Sigmoid colon (tissue), 7 donors: Measurements from ENCODE around the gene SULT4A1. TPM values are rescaled to one million over a fixed set of nuclear protein-coding genes. Genes with fewer than 3 reads are reported as not detected.

Experiments used
- DNase-seq: peaks from one replicate; pipeline ENCODE4 v3.0.0-alpha.2; 2019
- H3K27ac ChIP-seq, 4 donors: fragments of 200-600 bp; sonication (generic); one replicate each; pipeline ENCODE4 v1.5.1; 2016 to 2019; ENCODE audit warnings: mild to moderate bottlenecking in 1 of 4
- H3K27me3 ChIP-seq, 3 donors: fragments of 200-600 bp; sonication (generic); one replicate each; pipeline ENCODE4 v1.5.1; 2019; ENCODE audit warnings: mild to moderate bottlenecking in 1 of 3
- H3K36me3 ChIP-seq, 4 donors: fragments of 200-600 bp; sonication (generic); one replicate each; pipeline ENCODE4 v1.5.1; 2016 to 2019
- H3K4me1 ChIP-seq, 4 donors: fragments of 200-600 bp; sonication (generic); one replicate each; pipeline ENCODE4 v1.5.1; 2017 to 2019
- H3K4me3 ChIP-seq, 4 donors: fragments of 200-600 bp; sonication (generic); one replicate each; pipeline ENCODE4 v1.5.1; 2017 to 2019; ENCODE audit warnings: mild to moderate bottlenecking in 2 of 4, moderate library complexity in 1 of 4
- H3K9me3 ChIP-seq, 4 donors: fragments of 200-600 bp in 3 of 4; sonication (generic) in 3 of 4; one replicate each; pipeline versions ENCODE4 v1.5.1 to v1.6.1; 2013 to 2019
- CTCF ChIP-seq, 4 experiments: fragments of 450-650 bp in 3 of 4; fragments of 200-600 bp in 1 of 4; IDR thresholded peaks; one replicate each; pipeline ENCODE4 v1.5.1; 2016 to 2019; ENCODE audit warnings: antibody characterized with exemption in 4 of 4, mild to moderate bottlenecking in 3 of 4, moderate library complexity in 2 of 4
- EP300 ChIP-seq, 4 donors: sonication (generic); formaldehyde crosslinking; IDR thresholded peaks; one replicate each; pipeline ENCODE4 v1.6.1; 2017; ENCODE audit warnings: antibody characterized with exemption in 4 of 4
- POLR2A ChIP-seq, 2 donors: fragments of 450-650 bp; IDR thresholded peaks; one replicate each; pipeline ENCODE4 v1.6.1; 2016; ENCODE audit warnings: antibody characterized with exemption in 2 of 2, mild to moderate bottlenecking in 2 of 2, moderate library complexity in 2 of 2
- POLR2AphosphoS5 ChIP-seq, 4 donors: sonication (generic); formaldehyde crosslinking; IDR thresholded peaks; one replicate each; pipeline ENCODE4 v1.6.1; 2017; ENCODE audit warnings: antibody characterized with exemption in 4 of 4
- WGBS, 2 donors: extraction: QIAGEN DNeasy Blood & Tissue Kit; methylation state at CpG; one replicate each; pipeline ENCODE4 v1.1.7; 2013; 5-methylcytosine and 5-hydroxymethylcytosine counted together
- intact Hi-C: fragments of 100-400 bp; cut with DNase I; formaldehyde crosslinking; loops from one replicate; pipeline ENCODE4 v1.15.1; 2023
- polyA plus RNA-seq, 3 donors: library from polyadenylated mRNA; stranded (reverse); fragments of 200-250 nt; gene quantifications; one replicate each; pipeline ENCODE4 v1.2.3, GENCODE V29; 2013
- total RNA-seq, 4 donors: library from RNA; depleted of rRNA; stranded (reverse); fragments of >200 nt; gene quantifications; one replicate each; pipeline ENCODE4 v1.1.0, GENCODE V29; 2016
- donor health status: healthy with polysubstance abuse.
- donor health status: Bipolar disorder and iron deficiency.
- donor health status: healthy.

The SULT4A1 gene
- total and polyA plus RNA-seq, 7 donors: 1.3 to 3.9 (median 2.2) TPM; not detected in 2

- intact Hi-C loops: no loop called here
- Histone ChIP-seq H3K4me1 (no peaks in the 10 kb centered on the region), H3K9me3 (peaks cover 0 to 2% (median 0%) of the 10 kb centered on the region in 4 donors), H3K36me3 (no peaks in the 10 kb centered on the region), H3K27me3 (peaks cover 2 to 14% (median 2%) of the 10 kb centered on the region in 3 donors), H3K4me3 (no peak overlapping the region), H3K27ac (no peak overlapping the region)
- 91 to 93% methylated on average over 13 of the region's 13 CpGs for WGBS, 2 donors
- TF ChIP-seq CTCF (IDR thresholded peaks at IDR 0.05) (no peak), POLR2AphosphoS5 (IDR thresholded peaks at IDR 0.05) (no peak), POLR2A (IDR thresholded peaks at IDR 0.05) (no peak)
- no peak for DNase-seq
Observed at GRCh38 chr22:43854786-43855271, 7.5 kb downstream of the SULT4A1 start.

GRCh38 chr22:43854121-43854785 lies 8.1 kb downstream of the SULT4A1 start:
- no peak for TF ChIP-seq POLR2A (IDR thresholded peaks at IDR 0.05)
- 58 to 83% methylated on average over 14 of the region's 14 CpGs for WGBS, 2 donors
- H3K36me3 ChIP-seq: no peaks in the 10 kb centered on the region
- peaks cover 0 to 2% (median 0%) of the 10 kb centered on the region in 4 donors for H3K9me3 ChIP-seq
- H3K27ac ChIP-seq: no peak overlapping the region
- H3K4me3 ChIP-seq: no peak overlapping the region
- peaks cover 0 to 17% (median 2%) of the 10 kb centered on the region in 3 donors for H3K27me3 ChIP-seq
- peak; percentile 46 for DNase-seq
- intact Hi-C loops: no loop called here
- no peaks in the 10 kb centered on the region for H3K4me1 ChIP-seq

GRCh38 chr22:43853328-43853931 lies 8.9 kb downstream of the SULT4A1 start:
- Histone ChIP-seq H3K27me3 (peaks cover 0 to 19% (median 2%) of the 10 kb centered on the region in 3 donors), H3K27ac (no peak overlapping the region), H3K36me3 (no peaks in the 10 kb centered on the region), H3K4me1 (no peaks in the 10 kb centered on the region), H3K9me3 (peaks cover 0 to 2% (median 0%) of the 10 kb centered on the region in 4 donors), H3K4me3 (no peak overlapping the region)
- peak; percentile 58 for DNase-seq
- TF ChIP-seq POLR2AphosphoS5 (IDR thresholded peaks at IDR 0.05): no peak
- TF ChIP-seq CTCF (IDR thresholded peaks at IDR 0.05): no peak
- TF ChIP-seq EP300 (IDR thresholded peaks at IDR 0.05): no peak
- TF ChIP-seq POLR2A (IDR thresholded peaks at IDR 0.05): no peak
- 67 to 81% methylated on average over 10 of the region's 10 CpGs for WGBS, 2 donors
- intact Hi-C loops: no loop called here

GRCh38 chr22:43852573-43853327 lies 9.6 kb downstream of the SULT4A1 start:
- Histone ChIP-seq H3K27me3 (peaks cover 0 to 24% (median 2%) of the 10 kb centered on the region in 3 donors), H3K27ac (no peak overlapping the region), H3K36me3 (no peaks in the 10 kb centered on the region), H3K9me3 (peaks cover 0 to 2% (median 0%) of the 10 kb centered on the region in 4 donors), H3K4me1 (no peaks in the 10 kb centered on the region), H3K4me3 (no peak overlapping the region)
- peak; percentile 62 for DNase-seq
- WGBS, 2 donors: 67 to 79% methylated on average over 19 of the region's 19 CpGs
- TF ChIP-seq EP300 (IDR thresholded peaks at IDR 0.05) (no peak), POLR2A (IDR thresholded peaks at IDR 0.05) (no peak), CTCF (IDR thresholded peaks at IDR 0.05) (no peak), POLR2AphosphoS5 (IDR thresholded peaks at IDR 0.05) (no peak)
- intact Hi-C loops: no loop called here

GRCh38 chr22:43851979-43852307 lies 10.4 kb downstream of the SULT4A1 start:
- TF ChIP-seq EP300 (IDR thresholded peaks at IDR 0.05): no peak
- no peak for TF ChIP-seq POLR2AphosphoS5 (IDR thresholded peaks at IDR 0.05)
- TF ChIP-seq POLR2A (IDR thresholded peaks at IDR 0.05): no peak
- TF ChIP-seq CTCF (IDR thresholded peaks at IDR 0.05): no peak
- intact Hi-C loops: no loop called here
- no peaks in the 10 kb centered on the region for H3K4me1 ChIP-seq
- peaks cover 0 to under 1% (median 0%) of the 10 kb centered on the region in 4 donors for H3K9me3 ChIP-seq
- no peak overlapping the region for H3K27ac ChIP-seq
- H3K4me3 ChIP-seq: no peak overlapping the region
- WGBS, 2 donors: 22 to 45% methylated on average over 3 of the region's 3 CpGs
- peak; percentile 1 for DNase-seq
- H3K36me3 ChIP-seq: no peaks in the 10 kb centered on the region
- peaks cover 0 to 24% (median 2%) of the 10 kb centered on the region in 3 donors for H3K27me3 ChIP-seq
